ENCODE data around the gene AGTPBP1. TPM values are rescaled to one million over a fixed set of nuclear protein-coding genes. Genes with fewer than 3 reads are reported as not detected.

The AGTPBP1 gene
- total and polyA plus RNA-seq, 8 donors, result 3.8 to 12.7 (median 9.1) TPM

GRCh38 chr9:85536076-85536475 lies 205.7 kb downstream of the AGTPBP1 start:
- no peak for DNase-seq
- peak in 1 of 4 donors; percentile 20 for ATAC-seq
- no peak for FAIRE-seq

GRCh38 chr9:85534340-85534739 lies 207.4 kb downstream of the AGTPBP1 start:
- ATAC-seq, result peak in 1 of 4 donors; percentile 15
- intact Hi-C loops (cut with DNase I), result no loop called here

More at GRCh38 chr9:85536076-85536475, 205.7 kb downstream of the AGTPBP1 start:
- H3K4me3 ChIP-seq, result no peak overlapping the region
- intact Hi-C loops (cut with DNase I), result no loop called here
- no peaks in the 10 kb centered on the region for H3K9me3 ChIP-seq
- H3K4me1 ChIP-seq, result no peaks in the 10 kb centered on the region
- H3K27ac ChIP-seq, result no peak overlapping the region
- H3K36me3 ChIP-seq, result no peaks in the 10 kb centered on the region
- 52 to 53% methylated on average over 2 of the region's 2 CpGs for WGBS, 2 donors
- TF ChIP-seq CTCF (IDR thresholded peaks at IDR 0.05), result no peak
- no peaks in the 10 kb centered on the region for H3K27me3 ChIP-seq

GRCh38 chr9:85533538-85533937 lies 208.2 kb downstream of the AGTPBP1 start:
- Histone ChIP-seq H3K36me3 (no peaks in the 10 kb centered on the region), H3K27me3 (no peaks in the 10 kb centered on the region), H3K4me1 (no peaks in the 10 kb centered on the region), H3K9me3 (no peaks in the 10 kb centered on the region), H3K4me3 (no peak overlapping the region), H3K27ac (no peak overlapping the region)
- DNase-seq (no peak), FAIRE-seq (no peak), ATAC-seq (no peak)
- intact Hi-C loops (cut with DNase I), result no loop called here
- no peak for TF ChIP-seq CTCF (IDR thresholded peaks at IDR 0.05)
- 87 to 93% methylated on average over 4 of the region's 4 CpGs for WGBS, 2 donors

More at GRCh38 chr9:85534340-85534739, 207.4 kb downstream of the AGTPBP1 start:
- TF ChIP-seq CTCF (IDR thresholded peaks at IDR 0.05), result no peak
- FAIRE-seq (no peak), DNase-seq (no peak)
- Histone ChIP-seq H3K36me3 (no peaks in the 10 kb centered on the region), H3K9me3 (no peaks in the 10 kb centered on the region), H3K4me1 (no peaks in the 10 kb centered on the region), H3K4me3 (no peak overlapping the region), H3K27ac (no peak overlapping the region), H3K27me3 (no peaks in the 10 kb centered on the region)
- 89 to 93% methylated on average over 8 of the region's 8 CpGs for WGBS, 2 donors

GRCh38 chr9:85530721-85531120 lies 211.0 kb downstream of the AGTPBP1 start:
- ATAC-seq, result no peak
- H3K27ac ChIP-seq, result no peak overlapping the region
- FAIRE-seq, result no peak
- no peaks in the 10 kb centered on the region for H3K9me3 ChIP-seq
- 55 to 62% methylated on average over 5 of the region's 5 CpGs for WGBS, 2 donors
- H3K4me3 ChIP-seq, result no peak overlapping the region
- H3K4me1 ChIP-seq, result no peaks in the 10 kb centered on the region
- no peaks in the 10 kb centered on the region for H3K27me3 ChIP-seq
- no peaks in the 10 kb centered on the region for H3K36me3 ChIP-seq
- intact Hi-C loops (cut with DNase I), result no loop called here
- no peak for TF ChIP-seq CTCF (IDR thresholded peaks at IDR 0.05)
- DNase-seq, result no peak

- TF ChIP-seq CTCF (IDR thresholded peaks at IDR 0.05), result no peak
- 80 to 84% methylated on average over 4 of the region's 4 CpGs for WGBS, 2 donors
- FAIRE-seq (no peak), DNase-seq (no peak), ATAC-seq (peak in 1 of 4 donors; percentile 54)
- H3K27ac ChIP-seq, result no peak overlapping the region
- no peaks in the 10 kb centered on the region for H3K36me3 ChIP-seq
- H3K4me3 ChIP-seq, result no peak overlapping the region
- H3K9me3 ChIP-seq, result no peaks in the 10 kb centered on the region
- no peaks in the 10 kb centered on the region for H3K27me3 ChIP-seq
- no peaks in the 10 kb centered on the region for H3K4me1 ChIP-seq
- intact Hi-C loops (cut with DNase I), result no loop called here
These were observed 213.1 kb downstream of the AGTPBP1 start for GRCh38 chr9:85528607-85529006.
